Large intestine (tissue), 12 donors: Measurements from ENCODE around the gene PLXNA1. TPM values are rescaled to one million over a fixed set of nuclear protein-coding genes. Genes with fewer than 3 reads are reported as not detected.
A peak's percentile ranks its signal among the peaks of the same experiment; 100 is the strongest.

Experiments used
- DNase-seq, 2 donors: peaks; one replicate each; pipeline versions ENCODE4 v3.0.0 to v3.0.0-alpha.2; 2013
- H3K27ac ChIP-seq: one replicate; pipeline ENCODE4 v1.5.1; 2013; ENCODE audit warnings: low read length
- H3K27me3 ChIP-seq: 2 replicates; pipeline ENCODE4 v1.6.1; 2013; ENCODE audit warnings: low read length; ENCODE audit not compliant: control insufficient read depth, insufficient read depth
- H3K36me3 ChIP-seq: 2 replicates; pipeline ENCODE4 v1.6.1; 2013; ENCODE audit warnings: low read length; ENCODE audit not compliant: control insufficient read depth, insufficient read depth
- H3K4me1 ChIP-seq: one replicate; pipeline ENCODE4 v1.6.1; 2013; ENCODE audit warnings: low read length; ENCODE audit not compliant: control insufficient read depth, insufficient read depth
- H3K4me3 ChIP-seq: one replicate; pipeline ENCODE4 v1.5.1; 2013; ENCODE audit warnings: low read length
- H3K9me3 ChIP-seq: one replicate; pipeline ENCODE4 v1.6.1; 2013; ENCODE audit warnings: mild to moderate bottlenecking, low read depth, low read length, moderate library complexity; ENCODE audit not compliant: control insufficient read depth
- WGBS: methylation state at CpG from one replicate; pipeline ENCODE4 v1.1.5; 2013; ENCODE audit warnings: low lambda C conversion rate; ENCODE audit not compliant: insufficient coverage; 5-methylcytosine and 5-hydroxymethylcytosine counted together
- long read RNA-seq, 11 donors: transcript quantifications; one replicate each; lab custom pipeline, GENCODE V29; 2026
- polyA plus RNA-seq: library from polyadenylated mRNA; unstranded; fragments of 120-200 nt; gene quantifications from one replicate; pipeline ENCODE4 v1.2.1, GENCODE V29; 2013

The PLXNA1 gene
- polyA plus RNA-seq, result 16.5 TPM
- long read RNA-seq, donor 1, result 0 reads
- long read RNA-seq, donor 2, result 0 reads
- long read RNA-seq, donor 3, result 0 reads
- long read RNA-seq, donor 4, result 0 reads
- long read RNA-seq, donor 5, result 0 reads
- long read RNA-seq, donor 6, result 0 reads
- long read RNA-seq, donor 7, partial matches to known transcripts, result 15 of 15 reads
- long read RNA-seq, donor 7, other reads (novel, unspliced or antisense), result 0 of 15 reads
- long read RNA-seq, donor 8, result 0 reads
- long read RNA-seq, donor 9, result 0 reads
- long read RNA-seq, donor 10, full-length matches to known transcripts, result 1 of 10 reads
- long read RNA-seq, donor 10, partial matches to known transcripts, result 9 of 10 reads
- long read RNA-seq, donor 10, other reads (novel, unspliced or antisense), result 0 of 10 reads
- long read RNA-seq, donor 11, result 0 reads

- H3K27ac ChIP-seq, result no peak within 1 kb of the TSS
- no peaks in the 10 kb centered on the region for H3K36me3 ChIP-seq
- H3K4me1 ChIP-seq, result peaks cover 23% of the 10 kb centered on the region
- H3K9me3 ChIP-seq, result no peaks in the 10 kb centered on the region
- DNase-seq, result peak; percentile 66 to 81
- peak within 1 kb of the TSS; percentile 66 for H3K4me3 ChIP-seq
- peaks cover 21% of the 10 kb centered on the region for H3K27me3 ChIP-seq
- WGBS, result no CpG with 5 or more reads among the region's 89 CpGs
Measured at GRCh38 chr3:126982471-126983175, at the start of gene PLXNA1. Gene PLXNA1 (plus strand): TSS chr3:126983115. CDS start chr3:126988594, 5,479 bp downstream.

- no peak overlapping the region for H3K4me3 ChIP-seq
- peaks cover 4% of the 10 kb centered on the region for H3K4me1 ChIP-seq
- H3K9me3 ChIP-seq, result no peaks in the 10 kb centered on the region
- peak; percentile 22 to 64 for DNase-seq
- no CpG with 5 or more reads among the region's 4 CpGs for WGBS
- H3K27me3 ChIP-seq, result no peaks in the 10 kb centered on the region
- no peak overlapping the region for H3K27ac ChIP-seq
- H3K36me3 ChIP-seq, result no peaks in the 10 kb centered on the region
Measured at GRCh38 chr3:126934031-126934531, 48.8 kb upstream of the PLXNA1 start.

- H3K36me3 ChIP-seq, result no peaks in the 10 kb centered on the region
- no peak for DNase-seq
- H3K4me1 ChIP-seq, result peaks cover 4% of the 10 kb centered on the region
- no peaks in the 10 kb centered on the region for H3K27me3 ChIP-seq
- H3K4me3 ChIP-seq, result no peak overlapping the region
- no CpG with 5 or more reads among the region's 8 CpGs for WGBS
- H3K27ac ChIP-seq, result no peak overlapping the region
- H3K9me3 ChIP-seq, result no peaks in the 10 kb centered on the region
Measured at GRCh38 chr3:126934991-126935390, 47.9 kb upstream of the PLXNA1 start.

GRCh38 chr3:126935756-126936509, 47.0 kb upstream of the PLXNA1 start:
- Histone ChIP-seq H3K27ac (no peak overlapping the region), H3K36me3 (no peaks in the 10 kb centered on the region), H3K9me3 (no peaks in the 10 kb centered on the region), H3K4me1 (peaks cover 4% of the 10 kb centered on the region), H3K27me3 (no peaks in the 10 kb centered on the region), H3K4me3 (no peak overlapping the region)
- no peak for DNase-seq
- 100% methylated on average over 1 of the region's 4 CpGs for WGBS

- Histone ChIP-seq H3K36me3 (no peaks in the 10 kb centered on the region), H3K27me3 (no peaks in the 10 kb centered on the region), H3K4me3 (no peak overlapping the region), H3K4me1 (peaks cover 4% of the 10 kb centered on the region), H3K9me3 (no peaks in the 10 kb centered on the region), H3K27ac (no peak overlapping the region)
- WGBS, result no CpG with 5 or more reads among the region's 6 CpGs
- no peak for DNase-seq
Measured at GRCh38 chr3:126936853-126937425, 46.0 kb upstream of the PLXNA1 start.

GRCh38 chr3:126937533-126937932, 45.4 kb upstream of the PLXNA1 start:
- peaks cover 4% of the 10 kb centered on the region for H3K4me1 ChIP-seq
- H3K27ac ChIP-seq, result no peak overlapping the region
- no peak for DNase-seq
- H3K27me3 ChIP-seq, result no peaks in the 10 kb centered on the region
- no peaks in the 10 kb centered on the region for H3K36me3 ChIP-seq
- H3K9me3 ChIP-seq, result no peaks in the 10 kb centered on the region
- no peak overlapping the region for H3K4me3 ChIP-seq
- no CpG with 5 or more reads among the region's 2 CpGs for WGBS

- no CpG with 5 or more reads among the region's 7 CpGs for WGBS
- Histone ChIP-seq H3K27me3 (no peaks in the 10 kb centered on the region), H3K9me3 (no peaks in the 10 kb centered on the region), H3K36me3 (no peaks in the 10 kb centered on the region), H3K4me3 (no peak overlapping the region), H3K4me1 (peaks cover 4% of the 10 kb centered on the region), H3K27ac (no peak overlapping the region)
- DNase-seq, result no peak
Measured at GRCh38 chr3:126937973-126938372, 44.9 kb upstream of the PLXNA1 start.

GRCh38 chr3:126938520-126939337, 44.2 kb upstream of the PLXNA1 start:
- WGBS, result no CpG with 5 or more reads among the region's 8 CpGs
- H3K36me3 ChIP-seq, result no peaks in the 10 kb centered on the region
- H3K27me3 ChIP-seq, result no peaks in the 10 kb centered on the region
- no peak overlapping the region for H3K4me3 ChIP-seq
- no peaks in the 10 kb centered on the region for H3K9me3 ChIP-seq
- H3K4me1 ChIP-seq, result peaks cover 4% of the 10 kb centered on the region
- H3K27ac ChIP-seq, result no peak overlapping the region
- DNase-seq, result no peak

GRCh38 chr3:126939338-126939718, 43.6 kb upstream of the PLXNA1 start:
- H3K9me3 ChIP-seq, result no peaks in the 10 kb centered on the region
- H3K36me3 ChIP-seq, result no peaks in the 10 kb centered on the region
- no peak for DNase-seq
- 80% methylated on average over 1 of the region's 4 CpGs for WGBS
- no peaks in the 10 kb centered on the region for H3K4me1 ChIP-seq
- no peaks in the 10 kb centered on the region for H3K27me3 ChIP-seq
- no peak overlapping the region for H3K27ac ChIP-seq
- H3K4me3 ChIP-seq, result no peak overlapping the region
